Choroid plexus epithelial cell (primary cell): ENCODE data around the gene ACBD3.

Experiments
- DNase-seq: peaks from one replicate; pipeline ENCODE4 v3.0.0-alpha.2; 2010; ENCODE audit warnings: low read depth
- H3K4me3 ChIP-seq: 2 replicates; pipeline ENCODE4 v1.5.1; 2011; ENCODE audit warnings: low read depth, mild to moderate bottlenecking, control low read depth, low read length, moderate library complexity
- CTCF ChIP-seq: conservative IDR thresholded peaks from 2 replicates; pipeline ENCODE4 v1.5.1; 2011; ENCODE audit warnings: low read depth, mild to moderate bottlenecking, control low read depth, inconsistent platforms, low read length, moderate library complexity

ACBD3 gene

GRCh38 chr1:226128487-226129075 is 58.0 kb downstream of the ACBD3 start:
- peak; percentile 42 for DNase-seq
- no peak overlapping the region for H3K4me3 ChIP-seq
- no peak for TF ChIP-seq CTCF

DNA sequence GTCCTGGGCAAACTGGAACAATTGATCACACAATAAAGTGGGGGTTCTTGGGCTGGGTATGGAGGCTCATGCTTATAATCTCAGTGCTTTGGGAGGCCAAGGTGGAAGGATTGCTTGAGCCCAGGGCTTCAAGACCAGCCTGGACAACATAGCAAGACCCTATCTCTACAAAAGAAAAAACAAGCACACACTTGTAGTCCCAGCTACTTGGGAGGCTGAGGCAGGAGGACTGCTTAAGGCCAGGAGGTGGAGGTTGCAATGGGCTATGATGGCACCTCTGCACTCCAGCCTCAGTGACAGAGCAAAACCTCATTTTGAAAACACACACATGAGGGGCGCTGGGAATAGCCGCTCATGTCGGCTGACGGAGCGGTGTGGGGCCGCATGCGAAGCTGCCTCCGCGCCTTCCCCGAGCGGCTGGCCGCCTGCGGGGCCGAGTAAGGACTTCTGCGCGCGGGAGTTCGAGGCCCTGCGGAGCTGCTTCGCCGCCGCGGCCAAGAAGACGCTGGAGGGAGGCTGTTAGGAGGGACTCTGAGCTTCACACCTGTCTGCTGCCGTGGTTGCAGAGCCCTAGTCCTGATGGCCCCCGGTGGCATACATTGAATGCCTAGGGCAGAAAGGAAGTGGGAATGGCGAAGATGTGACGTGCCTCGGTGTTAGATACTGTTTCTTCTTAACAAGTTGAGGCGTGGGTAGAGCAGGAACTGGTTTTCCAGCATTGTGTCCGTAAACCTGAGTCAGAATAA is 59.5 kb downstream of the ACBD3 start:
- H3K4me3 ChIP-seq = no peak overlapping the region
- no peak for TF ChIP-seq CTCF
- DNase-seq = no peak

- TF ChIP-seq CTCF = no peak
- no peak for DNase-seq
- no peak overlapping the region for H3K4me3 ChIP-seq
These were observed 60.7 kb downstream of the ACBD3 start for GRCh38 chr1:226125831-226126230.

DNA sequence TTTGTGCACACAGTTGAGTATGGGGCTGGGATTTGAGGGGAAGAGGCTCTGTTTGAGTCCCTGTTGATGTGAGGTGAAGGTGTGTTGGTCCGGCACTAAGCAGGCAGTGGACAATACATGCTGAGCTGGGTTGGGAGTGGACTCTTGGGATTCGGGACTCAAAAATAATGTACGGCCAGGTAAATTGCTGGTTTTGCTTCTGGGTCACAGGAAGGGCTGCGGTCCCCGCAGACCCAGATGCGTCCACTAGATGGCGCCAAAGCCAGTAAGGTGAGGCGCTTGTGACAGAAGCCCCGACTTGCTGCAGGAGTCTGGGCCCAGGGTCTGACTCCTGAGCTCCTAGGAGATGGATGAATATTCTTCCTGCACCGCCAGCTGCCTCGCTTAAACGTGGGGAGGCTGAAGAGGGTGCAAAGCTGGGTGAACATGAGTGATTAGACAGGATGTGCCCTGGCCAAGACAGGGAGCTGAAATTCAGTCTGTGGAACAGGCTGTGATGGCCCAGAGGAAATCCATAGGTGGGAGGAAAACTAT is 61.4 kb downstream of the ACBD3 start:
- TF ChIP-seq CTCF = peak; percentile 94
- no peak overlapping the region for H3K4me3 ChIP-seq
- peak; percentile 87 for DNase-seq

DNA sequence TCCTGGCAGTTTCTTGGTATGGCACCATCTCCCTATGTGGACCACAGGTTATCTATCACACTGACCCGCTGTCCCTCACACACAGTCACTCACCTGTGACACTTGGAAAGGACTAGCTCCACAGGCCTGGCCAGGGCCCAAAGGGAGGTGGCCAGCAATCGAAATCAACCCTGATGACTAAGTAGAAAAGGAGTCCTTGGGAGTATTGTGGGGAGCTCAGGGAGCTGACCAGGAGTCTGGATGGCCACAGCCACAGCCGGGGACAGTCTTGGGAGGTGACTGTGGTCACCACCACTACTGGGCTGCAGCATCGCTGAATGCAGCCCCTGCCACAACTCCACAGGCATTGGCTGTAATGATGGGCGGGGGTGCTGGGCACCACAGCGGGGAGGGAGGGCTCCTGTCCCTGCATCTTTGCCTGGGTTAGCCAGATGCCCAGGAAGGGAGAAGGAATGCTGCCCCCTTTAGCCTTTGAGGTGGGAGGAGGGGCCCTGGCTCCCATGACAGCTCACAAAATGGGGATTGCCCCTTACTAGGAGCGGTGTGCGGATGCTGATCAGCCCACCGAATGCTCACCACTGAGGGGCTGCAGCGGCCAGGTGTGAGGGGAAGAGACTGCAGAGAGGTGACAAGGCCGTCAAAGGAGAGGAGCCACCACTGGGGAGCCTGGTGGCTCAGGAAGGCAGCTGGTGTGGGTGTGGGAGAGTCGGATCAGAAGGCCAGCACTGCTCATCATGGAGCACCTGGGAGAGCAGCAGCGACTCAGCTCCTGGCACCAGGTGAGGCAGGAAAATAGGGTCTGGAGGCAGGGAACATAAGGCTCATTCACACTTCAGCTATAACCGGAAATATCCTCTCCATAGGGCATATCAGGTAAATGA is 62.7 kb downstream of the ACBD3 start:
- no peak overlapping the region for H3K4me3 ChIP-seq
- TF ChIP-seq CTCF = no peak
- no peak for DNase-seq

DNA sequence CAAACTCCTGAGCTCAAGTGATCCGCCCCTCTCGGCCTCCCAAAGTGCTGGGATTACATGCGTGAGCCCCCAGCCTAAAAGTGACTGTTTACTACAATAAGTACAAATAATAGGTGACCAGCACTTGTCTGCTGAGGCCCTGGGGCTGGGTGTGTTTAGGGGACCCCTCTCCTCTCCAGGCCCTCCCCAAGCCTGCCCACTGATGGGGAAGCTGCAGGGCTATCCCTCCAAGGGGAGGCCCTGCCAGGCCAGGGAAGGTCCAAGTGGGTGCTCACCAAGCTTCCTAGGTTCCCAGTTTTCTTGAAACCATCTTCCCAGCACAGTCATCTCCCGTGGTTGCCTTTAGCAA is 63.4 kb downstream of the ACBD3 start:
- no peak for DNase-seq
- TF ChIP-seq CTCF = no peak
- H3K4me3 ChIP-seq = no peak overlapping the region
